GM18517 (cell line): ENCODE measurements around the gene GATD1.

Source experiments
- ATAC-seq: cut with Tn5 transposase; IDR thresholded peaks from one replicate; pipeline ENCODE4 v1.9.1; 2021; ENCODE audit warnings: mild to moderate bottlenecking, moderate library complexity; ENCODE audit not compliant: unreplicated experiment

GATD1 gene, protein sequence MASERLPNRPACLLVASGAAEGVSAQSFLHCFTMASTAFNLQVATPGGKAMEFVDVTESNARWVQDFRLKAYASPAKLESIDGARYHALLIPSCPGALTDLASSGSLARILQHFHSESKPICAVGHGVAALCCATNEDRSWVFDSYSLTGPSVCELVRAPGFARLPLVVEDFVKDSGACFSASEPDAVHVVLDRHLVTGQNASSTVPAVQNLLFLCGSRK

DNA sequence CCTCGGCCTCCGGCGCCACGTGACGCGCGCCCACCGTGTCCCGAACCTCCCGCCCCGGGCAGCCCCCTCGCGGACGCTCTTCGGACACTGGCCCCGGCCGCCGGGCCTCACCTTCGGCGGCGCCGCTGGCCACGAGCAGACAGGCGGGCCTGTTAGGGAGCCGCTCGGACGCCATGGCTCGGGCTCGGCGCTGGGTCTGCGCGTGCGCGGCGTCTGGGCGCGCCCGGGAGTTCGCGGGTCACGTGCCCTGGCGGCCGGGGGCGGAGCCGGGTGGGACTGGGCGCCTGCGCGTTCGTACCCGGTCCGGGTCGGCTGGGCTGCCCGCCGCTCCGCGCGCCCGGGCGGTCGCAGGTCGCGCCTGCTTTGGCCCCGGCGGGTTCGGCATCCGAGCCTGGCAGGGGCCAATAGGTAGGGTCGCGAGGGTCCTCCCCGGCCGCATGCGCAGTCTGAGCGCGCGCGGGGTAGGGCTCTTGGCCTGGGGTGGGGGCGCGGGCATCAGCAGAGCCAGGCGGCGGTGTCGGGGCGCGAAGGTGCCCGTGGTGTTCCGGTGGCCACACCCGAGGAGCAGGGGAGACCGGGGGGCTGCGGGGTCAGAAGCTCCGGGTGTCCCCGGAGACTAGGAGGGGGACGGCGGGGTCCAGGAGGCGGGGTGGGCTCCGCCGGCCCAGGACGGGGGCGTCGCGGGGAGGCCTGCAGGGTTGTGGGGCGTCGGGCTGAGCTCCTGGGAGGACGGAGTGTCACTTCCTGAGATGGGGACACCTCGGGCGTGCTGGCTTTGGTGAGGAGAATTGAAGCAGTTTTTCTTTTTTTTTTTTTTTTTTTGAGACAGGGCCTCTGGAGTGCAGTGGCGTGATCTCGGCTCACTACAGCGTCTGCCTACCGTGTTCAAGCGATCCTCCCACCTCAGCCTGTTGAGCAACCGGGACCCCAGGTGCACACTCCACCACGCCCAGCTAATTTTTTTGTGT is at the start of gene GATD1:
GATD1 (minus strand) TSS at position 200 of the 968 bp plus-strand sequence; CDS start at position 175, 25 bp downstream.
- ATAC-seq, result peak; percentile 71

DNA sequence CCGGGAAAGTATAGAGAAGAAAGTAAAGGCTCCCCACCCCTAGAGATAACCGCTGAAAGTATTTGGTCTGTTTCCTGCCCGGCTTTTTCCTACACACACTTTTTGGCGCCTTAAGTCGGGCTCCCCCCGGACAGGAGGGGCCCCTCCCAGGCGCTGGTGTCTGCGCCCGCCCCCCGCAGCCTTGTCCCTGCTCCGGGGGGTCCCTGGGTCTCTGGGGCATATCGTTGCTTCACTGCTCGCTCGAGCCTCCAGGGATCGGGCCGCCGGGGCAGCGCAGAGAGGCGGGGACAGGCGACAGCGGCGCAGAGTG is 49.5 kb upstream of the GATD1 start:
- no peak for ATAC-seq

DNA sequence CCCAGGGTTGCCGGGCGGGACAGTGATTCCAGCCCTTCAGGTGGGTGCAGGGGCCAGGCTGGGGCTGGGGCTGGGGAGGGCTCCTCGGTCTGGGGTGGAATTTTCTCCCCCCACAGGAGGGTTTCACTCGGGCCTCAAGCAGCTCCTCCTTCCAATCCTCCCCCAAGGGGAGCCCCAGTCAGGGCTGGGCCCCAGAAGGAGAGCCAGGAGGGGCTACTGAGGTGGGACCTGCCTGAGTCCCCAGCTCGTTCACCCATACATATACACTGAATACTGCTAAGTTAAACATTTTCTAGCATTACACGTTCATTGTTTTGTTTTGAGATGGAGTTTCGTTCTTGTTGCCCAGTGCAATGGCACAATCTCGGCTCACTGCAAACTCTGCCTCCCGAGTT is 48.9 kb upstream of the GATD1 start:
- no peak for ATAC-seq

DNA sequence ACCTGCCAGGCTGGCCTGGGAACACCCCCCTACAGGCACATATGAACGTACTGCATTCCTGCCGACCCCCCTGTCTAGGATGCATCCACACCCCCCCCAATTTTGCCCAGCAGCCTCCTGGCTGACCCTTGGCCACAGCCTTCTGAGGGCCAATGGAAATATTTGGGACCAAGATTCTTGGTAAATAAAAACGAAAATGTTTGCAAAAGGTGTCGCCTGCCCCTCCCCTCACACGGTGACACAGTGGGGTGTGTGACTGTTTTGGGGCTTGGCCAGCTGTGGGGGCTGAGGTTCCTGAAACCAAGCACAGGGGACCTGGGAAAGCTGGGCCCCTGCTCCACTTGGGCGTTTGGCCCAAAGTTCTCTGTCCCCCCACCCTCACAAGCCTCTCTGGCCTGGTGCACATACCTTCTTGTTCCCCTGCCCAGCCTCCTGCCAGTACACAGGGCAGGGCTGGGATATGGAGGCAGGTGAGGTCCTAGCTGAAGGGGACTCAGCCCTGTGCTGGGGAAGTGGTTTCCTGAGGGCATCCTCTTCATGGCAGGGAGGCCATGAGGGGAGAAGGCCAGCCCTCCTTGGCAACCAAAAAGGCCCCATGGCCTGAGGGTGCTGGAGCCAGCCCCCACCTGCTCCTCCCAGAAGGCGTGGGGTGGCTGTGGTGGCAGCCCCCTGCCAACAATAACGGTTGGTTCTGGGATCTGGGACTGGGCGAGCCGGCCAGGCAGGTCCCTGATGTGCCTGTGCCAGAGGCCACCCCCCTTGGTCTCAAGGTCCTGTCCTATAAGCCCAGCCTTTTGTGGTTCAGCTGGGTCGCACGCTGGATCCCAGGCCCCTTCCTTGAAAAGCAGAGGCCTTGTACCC is 48.3 kb upstream of the GATD1 start:
- ATAC-seq, result no peak

DNA sequence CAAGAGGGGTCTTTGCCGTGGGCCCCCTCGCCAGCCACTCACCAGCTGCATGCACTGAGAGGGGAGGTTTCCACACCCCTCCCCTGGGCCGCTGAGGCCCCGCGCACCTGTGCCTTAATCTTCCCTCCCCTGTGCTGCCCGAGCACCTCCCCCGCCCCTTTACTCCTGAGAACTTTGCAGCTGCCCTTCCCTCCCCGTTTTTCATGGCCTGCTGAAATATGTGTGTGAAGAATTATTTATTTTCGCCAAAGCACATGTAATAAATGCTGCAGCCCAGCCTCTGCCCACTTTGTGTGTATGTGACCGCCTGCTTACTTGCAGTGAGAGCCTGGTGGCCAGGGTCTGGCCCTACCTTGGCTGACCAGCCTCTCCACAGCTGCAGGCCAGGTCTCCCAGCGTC is 47.7 kb upstream of the GATD1 start:
- no peak for ATAC-seq

DNA sequence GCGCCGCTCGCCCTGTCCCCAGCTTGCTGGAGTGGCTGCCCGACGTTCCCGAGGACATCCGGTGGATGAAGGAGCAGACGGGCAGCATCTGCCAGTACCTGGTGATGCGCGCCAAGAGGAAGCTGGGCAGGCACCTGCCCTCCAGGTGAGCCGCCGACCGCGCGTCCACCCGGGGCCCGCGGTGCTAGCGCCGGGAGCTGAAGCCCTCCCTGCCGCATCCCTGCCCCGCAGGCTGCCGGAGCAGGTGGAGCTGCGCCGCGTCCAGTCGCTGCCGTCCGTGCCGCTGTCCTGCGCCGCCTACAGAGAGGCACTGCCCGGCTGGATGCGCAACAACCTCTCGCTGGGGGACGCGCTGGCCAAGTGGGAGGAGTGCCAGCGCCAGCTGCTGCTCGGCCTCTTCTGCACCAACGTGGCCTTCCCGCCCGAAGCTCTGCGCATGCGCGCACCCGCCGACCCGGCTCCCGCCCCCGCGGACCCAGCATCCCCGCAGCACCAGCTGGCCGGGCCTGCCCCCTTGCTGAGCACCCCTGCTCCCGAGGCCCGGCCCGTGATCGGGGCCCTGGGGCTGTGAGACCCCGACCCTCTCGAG is 47.1 kb upstream of the GATD1 start:
- ATAC-seq, result no peak

DNA sequence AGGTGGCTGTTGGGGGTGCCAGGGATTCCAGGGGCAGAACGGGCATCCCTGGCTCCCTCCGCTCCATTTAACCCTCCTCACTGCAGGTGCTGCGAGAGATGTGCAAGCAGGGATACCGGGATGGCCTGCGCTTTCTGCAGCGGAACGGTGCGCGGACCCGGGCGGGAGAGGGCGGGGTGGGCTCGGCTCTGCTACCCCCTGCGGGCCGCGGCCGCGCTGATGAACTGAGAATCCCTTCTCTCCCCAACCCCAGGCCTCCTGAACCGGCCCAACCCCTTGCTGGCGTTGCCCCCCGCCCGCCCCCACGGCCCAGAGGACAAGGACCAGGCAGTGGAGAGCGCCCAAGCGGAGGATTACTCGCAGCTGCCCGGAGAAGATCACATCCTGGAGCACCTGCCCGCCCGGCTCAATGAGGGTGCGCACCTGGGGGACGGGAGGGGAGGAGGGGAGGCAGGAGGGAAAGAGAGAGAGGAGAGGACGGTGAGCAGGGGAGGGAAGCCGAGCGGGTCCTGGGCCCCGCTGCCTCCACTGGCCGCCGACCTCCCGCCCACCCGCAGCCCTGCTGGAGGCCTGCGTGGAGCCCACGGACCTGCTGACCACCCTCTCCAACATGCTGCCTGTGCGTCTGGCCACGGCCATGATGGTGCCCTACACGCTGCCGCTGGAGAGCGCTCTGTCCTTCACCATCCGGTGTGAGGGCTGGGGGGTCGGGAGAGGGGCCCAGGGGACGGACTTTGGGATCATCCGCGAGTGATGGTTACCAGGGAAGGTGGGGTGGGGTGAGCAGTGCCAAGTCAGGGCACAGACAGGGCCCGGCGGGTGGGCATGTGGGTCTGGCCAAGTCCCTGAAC is 46.4 kb upstream of the GATD1 start:
- ATAC-seq, result no peak

DNA sequence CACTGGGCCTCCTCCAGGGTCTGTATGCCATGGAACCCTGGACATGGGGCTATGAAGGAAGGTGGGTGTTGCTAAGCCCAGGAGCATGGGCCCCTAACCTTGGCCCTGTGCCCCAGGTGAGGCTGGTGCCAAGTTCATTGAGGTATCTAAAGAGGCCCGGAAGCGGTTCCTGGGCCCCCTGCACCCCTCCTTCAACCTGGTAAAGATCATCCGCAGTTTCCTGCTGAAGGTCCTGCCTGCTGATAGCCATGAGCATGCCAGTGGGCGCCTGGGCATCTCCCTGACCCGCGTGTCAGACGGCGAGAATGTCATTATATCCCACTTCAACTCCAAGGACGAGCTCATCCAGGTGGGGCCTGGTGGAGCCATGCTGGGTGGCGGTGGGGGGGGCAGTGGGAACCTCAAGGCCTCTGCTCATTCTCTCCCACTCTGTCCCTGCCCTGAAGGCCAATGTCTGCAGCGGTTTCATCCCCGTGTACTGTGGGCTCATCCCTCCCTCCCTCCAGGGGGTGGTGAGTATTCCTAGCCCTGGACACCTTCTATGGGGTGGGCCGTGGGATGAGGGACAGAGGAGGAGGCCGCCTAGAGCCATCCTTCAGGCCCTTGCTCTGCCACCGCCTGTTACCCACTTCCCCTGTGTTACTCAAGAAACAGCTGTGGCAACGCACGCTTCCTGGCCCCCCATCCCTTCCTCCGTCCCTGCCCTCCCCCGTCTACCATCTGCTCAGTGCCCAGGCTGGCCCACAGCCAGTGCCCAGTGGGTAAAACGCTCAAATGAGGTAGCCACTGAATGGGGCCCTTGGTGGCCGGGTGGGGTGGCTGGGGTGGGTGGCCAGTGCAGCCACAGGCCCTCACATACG is 44.5 kb upstream of the GATD1 start:
- no peak for ATAC-seq

DNA sequence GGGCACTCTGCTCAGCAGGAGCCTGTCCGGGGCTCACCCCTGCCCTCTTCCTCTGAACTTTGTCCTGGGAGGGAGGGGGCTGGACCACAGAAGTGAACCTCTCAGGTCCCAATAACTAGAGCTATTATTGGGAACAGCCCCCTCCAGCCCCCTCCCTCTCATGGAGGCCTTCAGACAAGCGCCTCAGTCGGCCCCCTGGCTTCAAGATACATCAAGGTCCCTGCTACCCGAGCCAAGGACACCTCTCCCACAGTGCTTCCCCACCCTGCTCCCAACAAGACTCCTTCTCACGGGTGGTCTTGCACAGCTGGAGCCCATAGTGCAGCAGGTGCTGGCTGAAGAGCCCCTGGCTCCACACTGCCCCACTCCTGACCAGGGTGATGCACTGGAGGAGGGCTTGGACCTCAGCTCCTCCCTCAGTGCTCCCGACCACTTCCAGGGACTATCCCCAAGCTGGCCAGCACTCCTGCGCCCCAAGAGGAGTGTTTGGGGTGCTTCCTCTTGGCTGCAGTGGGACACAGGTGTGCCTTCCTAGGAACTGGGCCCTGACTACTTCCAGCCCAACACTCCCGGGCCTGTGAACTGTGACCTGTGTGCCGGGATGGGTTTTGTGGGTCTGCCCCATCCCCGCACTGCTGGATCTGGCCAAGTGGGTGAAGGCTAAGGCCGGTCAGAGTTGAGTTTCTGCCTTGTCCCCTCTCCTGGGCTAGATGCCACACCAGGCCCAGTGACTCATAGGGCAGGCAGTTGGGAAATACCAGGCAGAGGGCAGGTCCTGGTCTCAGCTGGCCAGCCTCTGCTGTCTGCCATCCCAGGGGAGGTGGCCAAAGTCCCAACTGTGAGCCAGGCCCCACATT is 43.6 kb upstream of the GATD1 start:
- no peak for ATAC-seq

DNA sequence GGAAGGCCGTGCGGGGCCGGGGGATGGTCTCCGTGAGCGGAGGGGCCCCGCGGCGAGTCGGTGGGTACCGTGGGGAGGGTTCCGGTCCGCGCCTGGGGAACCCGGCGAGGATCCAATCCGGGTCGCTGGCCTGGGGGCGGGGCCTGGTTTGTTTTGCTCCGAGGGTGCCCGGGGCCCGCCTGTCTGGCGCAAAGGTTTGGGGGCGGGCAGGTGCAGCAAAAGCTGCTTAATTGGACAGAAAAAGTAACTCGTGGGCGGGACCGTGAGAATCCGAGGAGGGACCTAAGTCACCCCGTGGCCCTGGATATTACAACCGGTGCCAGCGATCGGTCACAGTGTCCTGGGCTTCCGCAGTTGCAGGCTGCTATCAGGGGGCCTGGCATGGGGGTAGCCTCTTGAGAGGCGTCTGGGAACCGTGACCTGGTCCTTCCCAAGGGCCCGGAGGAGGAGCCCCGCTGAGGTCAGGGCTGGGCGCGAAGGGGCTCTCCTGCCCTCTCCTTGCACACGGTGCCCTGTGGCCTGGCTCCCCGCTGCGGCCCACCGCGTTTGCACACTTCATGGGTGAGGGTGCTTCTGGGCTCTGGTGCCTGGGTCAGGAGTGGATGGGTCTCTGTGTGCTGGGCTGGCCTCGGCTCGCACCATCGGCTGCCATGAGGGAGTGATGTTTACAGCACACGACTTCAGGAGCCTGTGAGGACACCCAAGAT is 42.8 kb upstream of the GATD1 start:
- ATAC-seq, result peak; percentile 64

DNA sequence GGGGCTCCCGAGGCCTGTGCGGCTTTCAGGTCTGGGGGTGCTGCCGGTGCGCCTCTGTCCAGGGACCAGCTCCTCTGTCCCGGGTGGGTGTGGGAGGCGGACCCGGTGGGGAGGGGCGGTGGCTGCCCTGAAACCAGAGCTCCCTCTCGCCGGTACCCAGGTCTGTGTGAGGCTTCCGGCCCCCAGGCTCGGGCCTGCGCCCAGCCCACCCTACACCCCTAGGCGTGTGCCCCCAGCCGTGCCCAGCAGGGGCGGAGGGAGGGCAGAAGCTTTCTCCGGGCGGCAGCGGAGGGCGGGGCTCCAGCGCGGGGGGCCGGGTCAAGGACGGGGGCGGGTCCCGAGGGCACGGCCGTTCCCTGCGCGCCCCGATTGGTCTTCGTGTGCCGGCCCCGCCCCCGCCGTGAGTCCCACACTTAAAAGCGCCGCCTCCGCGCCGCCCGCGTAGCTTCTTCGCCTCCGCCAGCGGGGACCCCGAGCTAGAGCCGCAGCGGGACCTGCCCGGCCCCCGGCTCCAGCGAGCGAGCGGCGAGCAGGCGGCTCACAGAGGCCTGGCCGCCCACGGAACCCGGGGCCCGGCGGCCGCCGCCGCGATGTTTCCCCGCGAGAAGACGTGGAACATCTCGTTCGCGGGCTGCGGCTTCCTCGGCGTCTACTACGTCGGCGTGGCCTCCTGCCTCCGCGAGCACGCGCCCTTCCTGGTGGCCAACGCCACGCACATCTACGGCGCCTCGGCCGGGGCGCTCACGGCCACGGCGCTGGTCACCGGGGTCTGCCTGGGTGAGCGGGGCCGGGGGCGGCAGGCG is 42.0 kb upstream of the GATD1 start:
- ATAC-seq, result peak; percentile 46

DNA sequence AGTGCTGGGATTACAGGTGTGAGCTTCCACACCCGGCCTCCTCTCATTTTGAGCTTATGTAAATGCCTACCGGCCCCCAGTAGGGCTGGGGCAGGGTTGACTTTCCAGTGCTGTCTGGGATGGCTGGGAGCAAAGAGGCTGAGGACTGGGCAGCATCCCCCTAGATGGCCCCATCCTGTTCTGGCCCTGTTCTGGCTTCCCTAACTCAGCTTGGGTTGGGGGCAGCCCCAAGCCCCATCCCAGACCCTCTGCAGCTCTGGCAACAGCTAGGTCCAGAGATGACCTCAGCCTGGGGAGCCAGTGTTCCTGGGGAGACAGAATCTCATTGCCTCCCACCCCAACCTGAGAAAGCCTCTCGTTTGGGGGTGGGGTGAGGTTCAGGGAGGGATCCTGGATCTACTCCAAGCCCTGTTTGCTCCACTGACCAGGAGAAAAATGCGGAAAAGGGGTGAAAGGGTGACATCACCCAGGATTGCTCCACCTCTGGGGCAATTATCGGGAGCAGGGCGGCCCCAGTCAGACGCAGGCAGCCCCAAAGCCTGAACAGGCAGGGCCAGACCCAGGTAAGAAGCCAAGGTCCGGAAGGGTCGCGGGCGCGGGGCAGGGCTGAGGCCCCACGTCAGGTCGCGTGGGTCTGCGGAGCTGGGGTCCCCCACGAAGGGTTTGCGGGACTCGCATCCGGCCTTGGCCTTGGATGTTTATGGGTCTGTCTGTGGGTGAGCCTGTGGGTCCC is 41.3 kb upstream of the GATD1 start, which contains the start of gene PNPLA2:
PNPLA2 (plus strand) TSS at position 519 of the 733 bp plus-strand sequence. CDS start 805 bp downstream, outside the sequence.
- ATAC-seq, result no peak

DNA sequence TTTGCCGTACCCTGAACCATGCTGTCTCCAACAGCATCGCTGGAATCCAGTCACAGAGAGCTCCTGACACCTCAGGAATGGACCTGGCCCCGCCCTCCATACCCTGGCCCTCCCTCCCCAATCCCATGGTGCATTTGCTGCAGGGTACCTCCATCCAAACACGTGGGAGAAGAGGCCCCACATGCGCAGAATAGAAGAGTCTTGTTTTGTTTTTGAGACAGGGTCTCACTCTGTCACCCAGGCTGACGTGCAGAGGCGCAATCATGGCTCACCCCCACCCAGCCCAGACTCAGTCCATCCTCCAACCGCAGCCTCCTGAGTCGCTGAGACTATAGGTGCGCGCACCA is 39.1 kb upstream of the GATD1 start:
- ATAC-seq, result no peak

DNA sequence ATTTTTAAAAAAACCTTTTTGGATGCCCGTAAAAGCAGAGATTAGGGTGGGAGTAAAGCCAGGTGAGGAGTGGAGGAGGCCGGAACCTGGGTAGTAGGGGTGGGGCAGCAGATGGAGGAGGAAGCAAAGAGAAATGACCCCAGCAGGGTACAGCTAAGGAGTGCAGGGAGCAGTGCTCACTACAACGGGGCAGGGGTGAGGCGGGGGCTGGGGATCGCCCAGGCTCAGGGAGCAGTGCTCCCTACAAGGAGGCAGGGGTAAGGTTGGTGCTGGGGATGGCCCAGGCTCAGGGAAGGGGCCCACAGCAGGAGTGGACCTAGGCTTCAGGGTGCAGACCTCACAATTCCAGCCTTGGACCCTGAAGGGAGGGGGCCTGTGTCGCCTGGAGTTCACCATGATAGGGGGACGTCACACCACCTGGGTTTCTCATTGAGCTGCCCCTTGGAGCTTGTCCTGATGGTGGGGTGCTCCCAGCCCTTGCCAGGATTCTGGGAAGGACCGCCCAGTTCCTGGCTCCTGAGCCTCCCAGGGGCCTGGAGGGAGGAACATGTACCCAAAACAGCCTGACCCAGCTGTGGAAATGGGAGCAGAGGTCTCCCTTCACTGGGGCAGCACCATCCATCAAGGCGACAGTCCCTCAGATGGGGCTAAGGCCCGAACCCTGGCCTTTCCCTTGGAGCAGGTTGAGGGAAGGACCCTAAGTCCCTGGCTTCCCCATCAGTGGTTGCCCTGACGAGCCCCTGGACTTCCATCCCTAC is 38.6 kb upstream of the GATD1 start:
- no peak for ATAC-seq

DNA sequence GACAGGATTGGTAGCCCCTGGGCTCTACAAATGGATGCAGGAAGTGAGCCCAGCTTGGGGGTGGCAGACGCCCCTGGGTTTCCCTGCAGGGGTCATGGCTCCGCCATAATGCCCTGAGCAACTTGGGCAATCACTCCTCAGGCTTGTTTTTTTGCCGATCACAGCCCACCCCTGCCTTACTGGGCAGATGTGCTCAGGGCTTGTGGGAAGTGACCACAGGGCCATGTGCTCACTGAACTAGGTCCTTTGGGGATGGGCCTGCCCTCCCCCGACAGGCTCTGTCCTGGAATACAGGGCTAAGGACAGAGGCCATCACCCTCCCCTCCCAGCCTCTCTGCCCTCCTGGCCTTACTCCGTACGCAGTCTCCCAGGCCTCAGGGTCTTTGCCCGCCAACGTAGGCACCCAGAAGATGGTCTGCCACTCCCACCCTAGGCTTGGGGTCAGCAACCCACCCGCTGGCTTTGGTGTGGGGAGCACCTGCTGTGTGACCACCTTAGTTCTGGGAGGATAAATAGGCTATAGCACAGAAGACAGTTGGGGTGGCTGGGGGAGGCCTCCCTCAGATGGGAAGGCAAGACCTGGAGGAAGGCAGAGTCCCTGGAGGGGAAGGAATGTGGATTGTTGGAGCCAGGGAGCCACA is 36.3 kb upstream of the GATD1 start:
- ATAC-seq, result no peak
